Prostate gland (tissue), 2 donors: ENCODE measurements around the gene DIP2B.

Experiments used
- CTCF ChIP-seq, 4 experiments: fragments of 200-600 bp in 2 of 4; fragments of 450-650 bp in 2 of 4; sonication (generic) in 2 of 4; IDR thresholded peaks; 1 replicate in 3 of 4; 2 replicates in 1 of 4; pipeline ENCODE4 v1.5.1; 2016 to 2019; ENCODE audit warnings: antibody characterized with exemption in 4 of 4, mild to moderate bottlenecking in 2 of 4, moderate library complexity in 2 of 4
- POLR2AphosphoS5 ChIP-seq: sonication (generic); formaldehyde crosslinking; IDR thresholded peaks from one replicate; pipeline ENCODE4 v1.6.1; 2017; ENCODE audit warnings: antibody characterized with exemption

GRCh38 chr12:50746431-50746830 is 241.6 kb downstream of the DIP2B start:
- TF ChIP-seq CTCF (IDR thresholded peaks at IDR 0.05): no peak
- TF ChIP-seq POLR2AphosphoS5: no peak
